GM08714 (cell line): ENCODE data around the gene TRIO.
"Not testable (repeated sequence)": the region's sequence is repeated elsewhere in the genome, so short reads cannot be mapped to it uniquely, and the experiment has no call there.

Source experiments
- H3K4me3 ChIP-seq: fragments of 200-500 bp; sonication (Bioruptor generic); 2 replicates; pipeline ENCODE4 v1.5.1; 2014; ENCODE audit warnings: mild to moderate bottlenecking, low read length, inconsistent platforms
- ZNF274 ChIP-seq: IDR thresholded peaks from 2 replicates; pipeline ENCODE4 v1.6.1; 2012; ENCODE audit warnings: mild to moderate bottlenecking, low read depth, low read length

The TRIO gene

DNA sequence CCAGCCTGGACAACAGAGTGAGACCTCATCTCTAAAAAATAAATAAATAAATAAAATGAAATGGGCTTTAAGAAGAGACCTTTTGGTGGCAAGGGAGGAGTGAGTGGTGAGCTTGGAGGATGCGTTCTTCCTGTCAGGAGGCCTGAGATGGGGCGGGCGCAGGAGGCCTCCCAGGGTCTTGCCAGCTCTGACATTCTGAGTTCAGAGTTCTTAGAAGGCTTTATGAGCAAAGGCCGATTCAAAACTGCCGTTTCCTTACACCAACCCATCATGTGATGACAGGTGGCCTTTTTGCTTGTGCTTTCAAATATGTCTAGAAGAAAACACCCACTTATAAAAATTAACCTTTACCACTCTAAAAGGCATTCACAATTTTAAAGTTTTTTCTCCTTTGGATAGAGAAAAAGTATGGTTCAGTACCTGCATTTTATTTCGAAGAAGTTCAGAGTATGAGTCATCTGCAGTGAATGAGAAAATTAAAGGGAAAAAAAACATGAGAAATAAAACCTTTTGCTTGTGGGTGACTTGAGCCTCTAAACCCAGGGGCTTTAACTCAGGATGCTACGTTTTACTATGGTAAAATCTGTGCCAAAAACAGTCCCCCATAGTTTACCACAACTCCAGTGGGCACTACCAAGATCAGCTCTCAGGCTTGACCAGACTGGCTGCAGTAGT is 281.0 kb downstream of the TRIO start:
- no peak for TF ChIP-seq ZNF274
- H3K4me3 ChIP-seq, result no peak overlapping the region

DNA sequence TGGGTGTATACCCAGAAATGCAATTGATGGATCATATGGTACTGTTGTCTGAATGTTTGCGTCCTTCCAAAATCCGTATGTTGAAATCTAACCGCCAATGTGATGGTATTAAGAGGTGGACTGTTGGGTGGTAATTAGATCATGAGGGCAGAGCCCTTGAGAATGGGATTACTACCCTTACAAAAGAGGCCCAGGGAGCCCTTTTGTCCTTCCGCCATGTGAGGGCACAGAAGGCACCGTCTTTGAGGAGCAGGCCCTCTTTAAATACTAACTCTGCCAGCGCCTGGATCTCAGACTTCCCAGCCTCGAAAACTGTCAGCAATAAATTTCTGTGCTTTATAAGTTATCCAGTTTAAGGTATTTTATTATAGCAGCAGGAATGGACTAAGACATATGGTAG is 282.4 kb downstream of the TRIO start:
- H3K4me3 ChIP-seq, result no peak overlapping the region
- TF ChIP-seq ZNF274, result no peak

DNA sequence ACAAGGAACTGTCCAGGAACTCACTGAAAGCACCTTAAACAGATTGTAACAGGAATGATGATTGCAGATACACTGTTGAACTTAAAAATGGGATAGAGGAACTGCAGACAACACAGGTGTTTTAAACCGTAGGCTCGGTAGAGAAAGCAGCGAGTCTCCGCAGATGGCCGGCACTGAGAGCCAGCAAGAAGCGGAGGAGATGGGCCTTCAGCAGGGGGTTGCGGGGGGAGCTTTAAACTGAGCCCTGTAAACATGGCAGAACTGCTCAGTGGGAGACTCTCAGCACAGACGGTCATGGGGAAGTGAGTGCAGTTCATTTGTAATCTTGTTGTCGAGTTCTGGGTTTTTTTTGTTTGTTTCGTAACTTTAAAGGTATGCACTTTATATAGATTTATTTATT is 283.4 kb downstream of the TRIO start:
- no peak for TF ChIP-seq ZNF274

DNA sequence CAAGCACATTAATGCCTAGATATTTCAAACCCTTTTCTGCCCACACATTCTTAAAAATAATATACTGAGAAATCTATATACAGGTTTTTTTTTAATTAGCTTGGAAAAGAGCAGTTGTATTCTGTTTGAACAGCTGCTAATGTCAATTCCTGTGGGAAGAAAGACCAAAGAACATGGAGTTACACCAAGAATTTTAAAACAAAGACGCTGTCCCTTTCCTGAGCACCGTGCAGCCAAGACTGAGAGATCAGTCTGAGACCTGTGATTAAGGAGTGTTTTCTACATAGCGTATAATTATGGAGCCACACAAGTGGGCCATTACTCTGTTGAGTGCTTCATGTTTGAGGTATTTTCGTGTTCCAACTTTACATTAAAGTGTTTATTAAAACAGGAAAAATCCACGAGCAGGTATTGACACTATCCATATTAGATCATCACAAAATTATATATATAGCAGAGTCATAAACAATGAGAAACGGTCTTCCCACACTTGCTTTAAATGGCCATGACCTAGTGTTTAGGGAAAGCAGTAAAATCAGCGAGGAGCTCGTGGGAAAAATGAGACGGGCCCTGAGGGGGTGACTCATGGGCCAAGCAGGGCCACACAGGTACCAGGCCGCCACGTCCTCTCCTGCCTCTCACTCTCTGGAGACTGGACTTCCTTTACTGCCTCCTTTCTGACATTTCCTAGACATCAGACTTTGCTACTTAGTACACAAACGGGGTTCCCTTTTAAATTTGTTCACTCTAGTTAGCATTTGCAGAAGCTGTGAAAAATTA is 285.4 kb downstream of the TRIO start:
- H3K4me3 ChIP-seq, result no peak overlapping the region
- TF ChIP-seq ZNF274, result no peak

More for the DNA sequence above, 283.4 kb downstream of the TRIO start:
- no peak overlapping the region for H3K4me3 ChIP-seq

DNA sequence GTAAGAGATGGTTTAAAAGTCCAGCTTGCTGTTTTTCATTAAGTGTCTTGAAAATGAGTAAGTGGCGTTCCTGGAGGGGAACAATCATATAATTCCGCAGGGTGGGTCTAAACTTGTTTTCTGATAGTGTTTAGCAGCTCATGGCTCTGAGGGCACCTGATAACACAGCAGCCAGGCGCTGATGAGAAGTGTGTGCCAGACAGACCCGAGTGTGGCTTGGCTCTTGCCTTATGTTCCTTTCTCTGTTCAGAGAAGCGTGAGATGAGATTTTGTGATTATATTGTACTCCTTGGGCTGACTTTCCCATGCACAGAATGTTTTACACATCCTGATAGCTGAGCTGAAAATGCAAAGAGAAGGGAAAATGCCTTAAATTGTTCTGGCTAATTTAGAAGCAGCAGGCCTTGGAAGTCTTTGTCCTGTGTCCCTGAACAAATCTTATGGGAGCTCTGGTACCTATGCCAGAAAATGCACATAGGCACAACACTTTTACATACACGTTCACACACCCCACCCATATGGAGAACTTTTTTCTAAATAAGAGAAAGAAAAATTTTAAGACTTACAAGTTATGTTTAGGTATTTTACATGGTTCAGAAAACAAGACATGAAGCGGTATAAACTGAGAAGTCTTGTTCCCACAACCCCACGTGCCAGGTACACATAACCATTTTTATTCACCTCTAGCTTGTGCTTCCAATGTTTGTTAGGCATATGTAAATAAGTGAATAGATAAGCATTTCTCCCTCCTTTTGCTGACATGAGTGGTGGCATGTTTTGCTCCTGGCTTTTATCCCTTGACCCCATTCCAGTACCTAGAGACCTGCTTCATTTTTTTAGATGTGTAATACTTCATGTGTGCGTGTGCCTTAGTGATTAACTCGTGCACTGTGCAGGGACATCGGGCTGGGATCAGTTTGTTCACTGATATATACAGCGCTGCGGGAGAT is 286.2 kb downstream of the TRIO start:
- no peak for TF ChIP-seq ZNF274

DNA sequence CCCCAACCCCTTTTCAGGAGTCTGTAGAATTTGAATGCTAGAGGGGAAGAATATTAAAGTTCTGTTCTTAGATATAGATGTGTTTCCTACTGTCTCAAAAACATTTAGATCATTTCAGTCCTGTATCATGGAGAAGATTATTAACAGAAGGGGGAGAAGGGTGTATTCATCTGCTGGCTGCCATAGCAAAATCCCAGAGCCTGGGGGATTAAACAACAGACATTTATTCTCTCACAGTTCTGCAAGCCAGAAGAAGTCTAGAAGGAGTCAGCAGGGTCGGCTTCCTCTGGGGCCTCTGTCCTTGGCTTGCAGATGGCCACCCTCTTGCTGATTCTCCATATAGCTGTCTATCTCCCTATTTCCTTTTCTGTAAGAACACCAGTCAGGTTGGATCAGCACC is 288.4 kb downstream of the TRIO start:
- no peak overlapping the region for H3K4me3 ChIP-seq
- TF ChIP-seq ZNF274, result no peak

More for the DNA sequence above, 286.2 kb downstream of the TRIO start:
- no peak overlapping the region for H3K4me3 ChIP-seq

DNA sequence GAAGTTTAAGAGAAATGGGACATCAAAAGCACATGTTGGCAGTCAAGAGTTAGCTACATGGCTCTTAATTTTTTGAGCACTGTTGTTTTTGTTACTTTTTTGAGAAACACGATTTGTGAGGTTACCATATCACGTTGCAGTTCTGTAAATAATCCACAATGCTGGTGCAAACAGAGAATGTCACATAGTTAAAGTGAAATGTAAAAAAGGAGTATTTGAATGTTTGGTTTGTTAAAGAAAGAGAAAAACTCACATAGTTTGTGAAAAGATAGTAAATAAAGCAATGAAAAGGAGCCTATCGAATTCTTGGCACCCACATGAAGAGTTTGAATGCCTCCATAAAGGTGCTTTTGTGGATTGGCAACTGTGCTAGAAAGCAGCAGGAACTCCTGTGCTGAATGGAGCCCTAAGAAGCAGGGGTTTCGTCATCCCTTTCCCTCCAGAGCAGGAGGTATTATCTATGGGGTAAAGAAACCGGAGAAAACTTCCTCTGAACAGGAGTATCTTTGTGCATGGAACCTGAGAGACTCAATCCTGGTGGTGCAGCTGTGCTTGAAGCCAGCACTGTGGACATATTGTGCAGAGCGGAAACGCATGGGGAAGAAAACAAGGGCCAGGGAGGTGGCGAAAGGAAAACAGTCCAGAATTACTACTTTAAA is 289.9 kb downstream of the TRIO start:
- no peak overlapping the region for H3K4me3 ChIP-seq
- no peak for TF ChIP-seq ZNF274

DNA sequence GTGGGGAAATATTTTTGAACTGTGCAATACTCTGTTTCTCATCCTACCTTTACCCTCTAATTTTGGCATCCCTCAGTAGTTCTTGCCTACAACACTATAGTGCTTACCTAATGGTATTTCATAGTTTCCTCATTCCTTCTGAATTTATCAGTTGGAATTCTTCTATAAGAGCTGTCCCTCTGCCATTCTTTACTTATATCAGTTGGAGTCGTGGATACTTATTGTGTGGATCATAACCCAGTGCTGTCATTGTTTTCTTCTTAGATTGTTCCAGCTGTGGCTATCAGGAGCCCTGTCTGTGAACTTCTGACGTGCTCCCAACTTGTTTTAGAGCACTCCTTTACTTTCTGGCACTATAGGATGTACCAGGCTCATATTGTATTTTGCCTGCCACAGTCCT is 292.3 kb downstream of the TRIO start:
- no peak overlapping the region for H3K4me3 ChIP-seq
- no peak for TF ChIP-seq ZNF274

DNA sequence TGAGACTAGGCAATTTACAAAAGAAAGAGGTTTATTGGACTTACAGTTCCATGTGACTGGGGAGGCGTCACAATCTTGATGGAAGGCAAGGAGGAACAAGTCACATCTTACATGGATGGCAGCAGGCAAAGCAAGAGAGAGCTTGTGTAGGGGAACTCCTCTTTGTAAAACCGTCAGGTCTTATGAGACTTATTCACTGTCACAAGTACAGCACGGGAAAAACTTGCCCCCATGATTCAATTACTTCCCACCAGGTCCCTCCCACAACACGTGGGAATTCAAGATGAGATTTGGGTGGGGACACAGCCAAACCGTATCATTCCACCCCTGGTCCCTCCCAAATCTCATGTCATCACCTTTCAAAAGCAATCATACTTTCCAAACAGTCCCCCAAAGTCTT is 293.0 kb downstream of the TRIO start:
- H3K4me3 ChIP-seq, result not testable (repeated sequence)

DNA sequence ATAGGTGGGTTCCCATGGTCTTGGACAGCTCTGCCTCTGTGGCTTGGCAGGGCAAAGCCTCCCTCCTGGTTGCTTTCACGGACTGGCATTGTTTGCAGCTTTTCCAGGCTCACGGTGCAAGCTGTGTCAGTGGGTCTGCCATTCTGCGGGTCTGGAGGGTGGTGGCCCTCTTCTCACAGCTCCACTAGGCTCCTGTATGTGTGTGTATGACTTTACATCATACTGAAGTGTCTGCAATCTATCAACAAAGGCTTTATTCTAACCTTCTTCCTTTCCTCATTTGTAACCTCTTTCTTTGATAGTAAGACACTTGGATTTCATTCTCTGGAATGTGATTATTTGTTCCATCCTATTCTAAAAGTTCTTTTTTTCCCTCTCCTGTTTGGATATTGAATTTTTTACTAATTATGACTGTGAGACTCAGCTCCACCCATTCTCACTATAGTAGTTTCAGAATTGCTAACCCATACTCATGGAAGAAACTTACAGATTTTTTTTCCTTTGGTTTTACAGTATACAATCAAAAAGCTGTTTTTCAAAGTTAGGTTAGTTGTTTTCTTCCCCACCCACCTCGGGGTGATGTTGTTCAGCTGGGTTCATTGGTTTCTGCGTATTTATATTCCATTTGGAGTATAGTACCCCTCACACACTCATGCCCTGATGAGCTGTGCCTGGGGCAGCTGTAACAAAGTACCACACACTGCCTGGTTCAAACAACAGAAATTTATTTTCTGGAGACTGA is 293.8 kb downstream of the TRIO start:
- no peak overlapping the region for H3K4me3 ChIP-seq
- no peak for TF ChIP-seq ZNF274

DNA sequence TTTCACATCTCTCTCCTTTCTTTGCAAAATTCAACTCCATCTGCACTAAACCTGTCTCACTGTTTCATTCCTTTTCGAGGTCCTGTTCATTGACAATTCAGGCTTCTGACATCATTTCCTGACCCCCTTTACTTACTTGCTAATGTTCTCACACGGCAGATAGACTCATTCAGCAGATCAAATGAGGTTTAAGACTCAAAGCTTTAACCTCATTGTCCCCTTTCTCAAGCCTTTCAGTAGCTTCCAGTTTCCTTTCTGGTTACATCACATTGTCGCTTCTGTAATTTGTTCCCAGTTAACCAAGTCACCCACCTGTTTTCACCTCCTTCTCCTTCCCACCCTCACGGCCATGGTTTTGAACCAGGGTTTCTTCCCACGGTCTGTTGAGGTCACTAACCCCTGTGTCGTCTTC is 295.1 kb downstream of the TRIO start:
- no peak overlapping the region for H3K4me3 ChIP-seq
- TF ChIP-seq ZNF274, result no peak

DNA sequence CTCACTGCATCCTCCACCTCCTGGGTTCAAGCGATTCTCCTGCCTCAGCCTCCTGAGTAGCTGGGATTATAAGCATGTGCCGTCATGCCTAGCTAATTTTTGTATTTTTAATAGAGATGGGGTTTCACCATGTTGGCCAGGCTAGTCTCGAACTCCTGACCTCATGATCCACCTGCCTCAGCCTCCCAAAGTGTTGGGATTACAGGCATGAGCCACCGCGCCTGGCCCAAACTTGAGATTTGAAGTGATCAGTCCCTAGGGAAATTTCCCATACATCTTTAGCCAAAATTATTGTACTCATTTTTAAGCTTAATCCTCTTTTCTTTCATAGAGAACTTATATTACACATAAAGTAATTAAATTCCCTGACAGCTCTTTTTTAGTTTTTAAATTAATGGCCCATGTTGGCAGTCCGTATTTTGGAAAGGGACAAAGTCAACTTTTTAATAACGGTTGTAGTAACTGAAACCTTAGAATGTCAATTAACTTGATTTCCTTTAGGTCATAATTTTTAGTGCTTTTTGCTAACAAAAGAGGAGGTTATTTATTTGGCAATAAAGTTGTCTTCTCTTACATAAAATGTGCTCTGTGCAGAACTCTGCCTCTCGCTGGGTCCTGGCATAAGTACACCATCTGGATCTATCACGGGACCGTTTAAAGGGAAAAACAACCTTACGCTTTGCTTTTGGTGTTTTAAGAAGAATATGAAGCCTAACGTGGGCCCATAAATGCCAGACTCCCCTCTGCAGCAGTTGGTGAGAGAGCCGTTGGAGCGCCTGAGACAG is 296.1 kb downstream of the TRIO start:
- no peak overlapping the region for H3K4me3 ChIP-seq
- TF ChIP-seq ZNF274, result no peak

DNA sequence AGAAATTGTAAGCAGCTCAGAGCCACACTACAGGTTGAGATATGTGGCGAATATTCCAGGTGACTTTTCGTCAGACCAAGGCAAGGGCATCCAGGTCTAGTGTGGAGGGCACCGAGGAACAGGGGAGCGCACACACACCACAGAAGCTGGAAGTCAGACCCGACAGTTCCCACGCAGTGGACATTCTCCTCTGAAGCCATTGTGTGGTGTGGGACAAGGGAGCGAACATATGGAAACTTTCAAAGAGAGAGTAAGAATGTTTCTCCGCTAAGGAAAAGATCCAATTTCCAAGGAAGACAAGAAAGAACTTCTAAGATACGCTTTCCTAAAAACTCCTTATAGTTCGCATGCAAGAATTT is 297.1 kb downstream of the TRIO start:
- H3K4me3 ChIP-seq, result no peak overlapping the region
- TF ChIP-seq ZNF274, result no peak
